SK-N-SH (cell line): ENCODE measurements around the gene XXYLT1. TPM values are rescaled to one million over a fixed set of nuclear protein-coding genes. Genes with fewer than 3 reads are reported as not detected.

Source experiments
- CTCF ChIA-PET: fragments of 300-600, 350-600 bp; formaldehyde crosslinking; extraction: SDS; loops from one replicate; lab custom pipeline; 2021; lab: Yijun Ruan, JAX
- POLR2A ChIA-PET: fragments of 350-600 bp; sonication (Branson Sonifier 250); formaldehyde crosslinking; extraction: SDS; loops from one replicate; lab custom pipeline; 2020; ENCODE audit warnings: antibody characterized with exemption, inconsistent platforms; lab: Yijun Ruan, JAX
- DNase-seq: peaks from one replicate; pipeline ENCODE4 v3.0.0; 2012
- H2AFZ ChIP-seq: fragments of 200-600 bp; sonication (generic); 2 replicates; pipeline ENCODE4 v1.8.1; 2016; ENCODE audit warnings: antibody characterized with exemption, mild to moderate bottlenecking, low read depth
- H3F3A ChIP-seq: fragments of 200-600 bp; sonication (generic); replicated peaks from 2 replicates; pipeline ENCODE3; 2016; ENCODE audit warnings: antibody characterized with exemption, mild to moderate bottlenecking; ENCODE audit not compliant: insufficient read depth
- H3K27ac ChIP-seq, 2 experiments: fragments of 200-500 bp in 1 of 2; fragments of 200-600 bp in 1 of 2; sonication (Bioruptor generic) in 1 of 2; sonication (generic), shearing (Covaris generic) in 1 of 2; 2 replicates each; pipeline versions ENCODE4 v1.5.1 to v1.6.1; 2014 to 2016; ENCODE audit warnings: low read depth in 2 of 2, inconsistent platforms in 1 of 2, low read length in 1 of 2, mild to moderate bottlenecking in 1 of 2, mixed read lengths in 1 of 2
- H3K27me3 ChIP-seq: fragments of 200-600 bp; sonication (generic), shearing (Covaris generic); 2 replicates; pipeline ENCODE4 v1.6.1; 2016; ENCODE audit warnings: mixed run types; ENCODE audit not compliant: insufficient read depth
- H3K36me3 ChIP-seq, 2 experiments: fragments of 200-500 bp in 1 of 2; fragments of 200-600 bp in 1 of 2; sonication (Bioruptor generic) in 1 of 2; sonication (generic) in 1 of 2; replicated peaks in 1 of 2; 2 replicates each; pipeline versions ENCODE3 to v1.5.1; 2014 to 2016; ENCODE audit warnings: low read length in 1 of 2, mild to moderate bottlenecking in 1 of 2; ENCODE audit not compliant: insufficient read depth in 2 of 2, control insufficient read depth in 1 of 2
- H3K4me1 ChIP-seq, 2 experiments: fragments of 200-500 bp in 1 of 2; fragments of 200-600 bp in 1 of 2; sonication (Bioruptor generic) in 1 of 2; sonication (generic), shearing (Covaris generic) in 1 of 2; 2 replicates each; pipeline versions ENCODE4 v1.5.1 to v1.6.1; 2014 to 2016; ENCODE audit warnings: low read depth in 1 of 2, low read length in 1 of 2, mixed run types in 1 of 2; ENCODE audit not compliant: insufficient read depth in 2 of 2, control insufficient read depth in 1 of 2
- H3K4me2 ChIP-seq: fragments of 200-600 bp; sonication (generic), shearing (Covaris generic); 2 replicates; pipeline ENCODE4 v1.6.1; 2017; ENCODE audit warnings: mixed run types
- H3K4me3 ChIP-seq, 2 experiments: fragments of 200-500 bp in 1 of 2; fragments of 200-600 bp in 1 of 2; sonication (Bioruptor generic) in 1 of 2; sonication (generic), shearing (Covaris generic) in 1 of 2; 2 replicates each; pipeline versions ENCODE4 v1.5.1 to v1.8.1; 2014 to 2016; ENCODE audit warnings: low read depth in 2 of 2, inconsistent platforms in 1 of 2, low read length in 1 of 2, mild to moderate bottlenecking in 1 of 2, mixed read lengths in 1 of 2, moderate library complexity in 1 of 2
- H3K79me2 ChIP-seq: fragments of 200-600 bp; sonication (generic); 2 replicates; pipeline ENCODE4 v1.8.1; 2017; ENCODE audit warnings: mild to moderate bottlenecking; ENCODE audit not compliant: insufficient read depth
- H3K9ac ChIP-seq: fragments of 200-600 bp; sonication (generic); 2 replicates; pipeline ENCODE4 v1.6.1; 2017; ENCODE audit warnings: mixed run types
- H3K9me2 ChIP-seq: fragments of 200-600 bp; sonication (generic); 2 replicates; pipeline ENCODE4 v1.6.1; 2017; ENCODE audit warnings: mixed run types
- H3K9me3 ChIP-seq: fragments of 200-600 bp; sonication (generic); 2 replicates; pipeline ENCODE4 v1.6.1; 2017; ENCODE audit warnings: mixed run types, mild to moderate bottlenecking, moderate library complexity
- H4K20me1 ChIP-seq: fragments of 200-600 bp; sonication (generic); 2 replicates; pipeline ENCODE4 v1.6.1; 2017; ENCODE audit warnings: mild to moderate bottlenecking, mixed run types; ENCODE audit not compliant: insufficient read depth
- EP300 ChIP-seq, 2 experiments: IDR thresholded peaks; 2 replicates each; pipeline versions ENCODE4 v1.4.0 to v1.6.1; 2012; ENCODE audit warnings: borderline replicate concordance in 1 of 2, low read depth in 1 of 2, low read length in 1 of 2
- GATA2 ChIP-seq: sonication (generic); formaldehyde crosslinking; IDR thresholded peaks from 2 replicates; pipeline ENCODE4 v1.5.0; 2020; ENCODE audit warnings: mild to moderate bottlenecking, missing genetic modification reagents
- MAX ChIP-seq: IDR thresholded peaks from 2 replicates; pipeline ENCODE4 v1.4.0; 2012; ENCODE audit warnings: low read depth
- NRF1 ChIP-seq: IDR thresholded peaks from 2 replicates; pipeline ENCODE4 v1.6.1; 2012; ENCODE audit warnings: low read depth, mild to moderate bottlenecking, low read length
- RAD21 ChIP-seq: IDR thresholded peaks from 2 replicates; pipeline ENCODE4 v1.6.1; 2012; ENCODE audit warnings: mild to moderate bottlenecking, low read length
- RCOR1 ChIP-seq: fragments of 150-350 bp; IDR thresholded peaks from 2 replicates; pipeline ENCODE4 v1.6.1; 2017; ENCODE audit warnings: antibody characterized with exemption, low read length
- TCF12 ChIP-seq: IDR thresholded peaks from 2 replicates; pipeline ENCODE4 v1.4.0; 2012
- USF1 ChIP-seq: IDR thresholded peaks from 2 replicates; pipeline ENCODE4 v1.4.0; 2012; ENCODE audit warnings: low read depth, borderline replicate concordance
- USF2 ChIP-seq: fragments of 150-350 bp; IDR thresholded peaks from 2 replicates; pipeline ENCODE4 v1.6.1; 2017; ENCODE audit warnings: antibody characterized with exemption, low read length, low read depth, borderline replicate concordance
- WGBS: methylation state at CpG from one replicate; pipeline ENCODE4 v1.1.6; 2017; ENCODE audit warnings: low lambda C conversion rate; 5-methylcytosine and 5-hydroxymethylcytosine counted together
- polyA plus RNA-seq, 3 experiments: library from polyadenylated mRNA; depleted of rRNA; stranded (reverse); fragments of >200 nt; gene quantifications; 2 replicates each; pipeline ENCODE4 v1.2.3, GENCODE V29; 2012

Gene XXYLT1
- polyA plus RNA-seq, 1 of the 3 experiments (the other 2 are of a cell fraction), result 22.6 TPM

GRCh38 chr3:195179776-195180489 lies 91.0 kb downstream of the XXYLT1 start (continued):
- TF ChIP-seq USF1 (no peak), MAX (no peak)

- WGBS, result 62% methylated on average over 17 of the region's 17 CpGs
- POLR2A ChIA-PET, result interaction anchor here (1.2 kb wide), 1 partner anchor 18 kb away, joined by 5 read pairs; no protein-coding TSS in a partner anchor
- TF ChIP-seq EP300 (IDR thresholded peaks at IDR 0.05; ENCODE audit: borderline replicate concordance in 1 of 2, low read depth in 1 of 2, low read length in 1 of 2), result 0 out of 4 replicates have a peak, but pooled peaks of 1 of the 2 experiments have one; percentile 40
- TF ChIP-seq NRF1, result no peak
- no peak for TF ChIP-seq USF2
- TF ChIP-seq RCOR1, result 0 out of 2 replicates have a peak, but pooled peaks have one; percentile 18
- TF ChIP-seq RAD21, result 0 out of 2 replicates have a peak, but pooled peaks have one; percentile 9
- no peak for TF ChIP-seq TCF12
- peak; percentile 63 for TF ChIP-seq GATA2 (CRISPR knock-in tag)
- TF ChIP-seq USF1, result no peak
These were observed 92.6 kb downstream of the XXYLT1 start for GRCh38 chr3:195178124-195178910.

More at GRCh38 chr3:195178124-195178910, 92.6 kb downstream of the XXYLT1 start:
- H3K9me2 ChIP-seq, result no peaks in the 10 kb centered on the region
- no peak overlapping the region for H2AFZ ChIP-seq
- H3K4me1 ChIP-seq, result peaks cover 24 to 53% of the 10 kb centered on the region in 2 experiments
- no peak overlapping the region for H3K4me3 ChIP-seq
- DNase-seq, result peak; percentile 82
- no peak overlapping the region for H3K4me2 ChIP-seq
- no peaks in the 10 kb centered on the region for H3K36me3 ChIP-seq
- no peaks in the 10 kb centered on the region for H4K20me1 ChIP-seq
- no peaks in the 10 kb centered on the region; the same call in 1 of the 2 replicates for H3K79me2 ChIP-seq
- H3K27me3 ChIP-seq, result no peaks in the 10 kb centered on the region
- H3K9me3 ChIP-seq, result no peaks in the 10 kb centered on the region
- CTCF ChIA-PET, result interaction anchor here (0.8 to 1.5 kb wide), 6 partner anchors 10 to 496 kb away, joined by 3 to 5 read pairs (median 3); no protein-coding TSS in a partner anchor
- H3K27ac ChIP-seq, result peak overlapping the region in 1 of 2 experiments; percentile 88; a peak in 2 of 4 replicates
- H3F3A ChIP-seq, result no peaks in the 10 kb centered on the region
- no peak overlapping the region for H3K9ac ChIP-seq
